ENCODE measurements around the gene VEPH1. TPM values are rescaled to one million over a fixed set of nuclear protein-coding genes. Genes with fewer than 3 reads are reported as not detected.

The VEPH1 gene
- total and polyA plus RNA-seq, 9 of the 15 experiments (the other 6 are each of a cell fraction or from before 2014, with no cell fraction given) = 4.5 to 15.6 (median 5.8) TPM

GRCh38 chr3:157327837-157328236 is 175.4 kb downstream of the VEPH1 start (continued):
- TF ChIP-seq NBN (IDR thresholded peaks at IDR 0.05; ENCODE audit: low read depth) = no peak
- no peak for TF ChIP-seq SMAD1 (IDR thresholded peaks at IDR 0.05; ENCODE audit: low read depth, low read length, partially characterized antibody)
- no peak for TF ChIP-seq ZNF583 (CRISPR knock-in tag; IDR thresholded peaks at IDR 0.05)
- TF ChIP-seq MAFK (IDR thresholded peaks at IDR 0.05; ENCODE audit: low read length) = no peak
- no peak for TF ChIP-seq CHD4 (IDR thresholded peaks at IDR 0.05; ENCODE audit: insufficient read depth, insufficient replicate concordance, low read depth, low read length, poor library complexity, severe bottlenecking)
- TF ChIP-seq ZNF717 (CRISPR knock-in tag; IDR thresholded peaks at IDR 0.05) = no peak

- intact Hi-C loops (cut with micrococcal nuclease) = no loop called here
- DNase-seq (ENCODE audit: extremely low read depth in 1 of 4, low spot score in 3 of 4) (no peak), FAIRE-seq (no peak), ATAC-seq (no peak)
- Histone ChIP-seq H3K9me3 (replicated peaks; ENCODE audit: control insufficient read depth, insufficient read depth, low read depth, low read length) (no peaks in the 10 kb centered on the region), H3K4me1 (replicated peaks in 1 of 2; ENCODE audit: control insufficient read depth in 2 of 2, insufficient read depth in 2 of 2, low read length in 2 of 2) (no peaks in the 10 kb centered on the region), H3K9me1 (ENCODE audit: control insufficient read depth, insufficient read depth, low read length) (no peaks in the 10 kb centered on the region), H3K4me2 (ENCODE audit: insufficient read depth, low read length) (no peak overlapping the region), H3K27me3 (ENCODE audit: control insufficient read depth in 2 of 2, insufficient read depth in 2 of 2, low read length in 2 of 2) (no peaks in the 10 kb centered on the region), H3K4me3 (no peak overlapping the region), H2AFZ (ENCODE audit: low read depth, low read length) (no peak overlapping the region), H3K27ac (ENCODE audit: extremely low read depth, low read depth, low read length) (no peak overlapping the region), H3K79me2 (ENCODE audit: control insufficient read depth, insufficient read depth, low read length) (no peaks in the 10 kb centered on the region), H4K20me1 (replicated peaks; ENCODE audit: control insufficient read depth, insufficient read depth, low read length) (no peaks in the 10 kb centered on the region), H3K9ac (ENCODE audit: insufficient read depth in 1 of 2, low read depth in 2 of 2, low read length in 2 of 2) (no peak overlapping the region), H3K36me3 (ENCODE audit: control insufficient read depth, insufficient read depth, low read length) (no peaks in the 10 kb centered on the region)
- 9% methylated on average over 1 of the region's 1 CpG for WGBS (ENCODE audit: insufficient coverage, low coverage, missing lambda C conversion rate)
- TF ChIP-seq EGR1 (conservative IDR thresholded peaks at IDR 0.05) = no peak
- TF ChIP-seq, protein P1, sequence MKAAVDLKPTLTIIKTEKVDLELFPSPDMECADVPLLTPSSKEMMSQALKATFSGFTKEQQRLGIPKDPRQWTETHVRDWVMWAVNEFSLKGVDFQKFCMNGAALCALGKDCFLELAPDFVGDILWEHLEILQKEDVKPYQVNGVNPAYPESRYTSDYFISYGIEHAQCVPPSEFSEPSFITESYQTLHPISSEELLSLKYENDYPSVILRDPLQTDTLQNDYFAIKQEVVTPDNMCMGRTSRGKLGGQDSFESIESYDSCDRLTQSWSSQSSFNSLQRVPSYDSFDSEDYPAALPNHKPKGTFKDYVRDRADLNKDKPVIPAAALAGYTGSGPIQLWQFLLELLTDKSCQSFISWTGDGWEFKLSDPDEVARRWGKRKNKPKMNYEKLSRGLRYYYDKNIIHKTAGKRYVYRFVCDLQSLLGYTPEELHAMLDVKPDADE (conservative IDR thresholded peaks at IDR 0.05; ENCODE audit: control insufficient read depth, low read depth, low read length) = no peak
- TF ChIP-seq FOXA1 (IDR thresholded peaks at IDR 0.05; ENCODE audit: borderline replicate concordance) = no peak
- TF ChIP-seq EWSR1 (IDR thresholded peaks at IDR 0.05; ENCODE audit: borderline replicate concordance, low read depth, partially characterized antibody) = no peak
- TF ChIP-seq ZBTB40 (IDR thresholded peaks at IDR 0.05) = no peak
- TF ChIP-seq ZBTB40 (CRISPR knock-in tag; IDR thresholded peaks at IDR 0.05) = no peak
- TF ChIP-seq NRF1 (conservative IDR thresholded peaks at IDR 0.05 in 1 of 2, IDR thresholded peaks at IDR 0.05 in 1 of 2) = no peak
- in situ Hi-C loops (cut with MboI) = no loop called here
- no TSS peak for BruUV-seq (replicated peaks)
- ChIA-PET POLR2A (interaction anchor here (1.5 kb wide), 1 partner anchor 25 kb away, joined by 3 read pairs; no protein-coding TSS in a partner anchor), CTCF (ENCODE audit: low intra/inter-chr PET ratio) (no interaction called here)
Measured at GRCh38 chr3:157327018-157327417, 176.2 kb downstream of the VEPH1 start.
